ENCODE data around the gene GDF15. TPM values are rescaled to one million over a fixed set of nuclear protein-coding genes. Genes with fewer than 3 reads are reported as not detected.

Gene GDF15
- total and polyA plus RNA-seq, 2 experiments from 2014 or later: 12.6 to 19.8 TPM

DNA sequence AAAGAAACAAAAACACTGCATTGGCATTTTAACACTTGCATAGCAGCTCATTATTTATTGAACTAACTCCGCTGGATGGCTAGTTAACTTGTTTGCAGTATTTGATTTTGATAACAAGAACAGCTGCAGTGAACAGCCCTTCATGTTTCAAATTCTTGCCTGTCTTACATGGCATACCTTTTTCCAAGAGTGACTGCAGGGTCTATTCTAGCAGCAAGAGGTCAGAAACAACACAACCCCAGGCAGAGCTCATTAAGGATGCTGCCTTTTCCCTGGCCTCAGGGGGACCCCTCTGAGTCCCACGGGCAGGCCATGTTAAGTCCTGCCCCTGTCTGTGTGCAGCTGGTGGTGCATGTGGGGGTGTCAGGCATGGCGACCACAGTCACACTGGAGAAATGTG lies 28.9 kb upstream of the GDF15 start:
- TF ChIP-seq, protein P1, sequence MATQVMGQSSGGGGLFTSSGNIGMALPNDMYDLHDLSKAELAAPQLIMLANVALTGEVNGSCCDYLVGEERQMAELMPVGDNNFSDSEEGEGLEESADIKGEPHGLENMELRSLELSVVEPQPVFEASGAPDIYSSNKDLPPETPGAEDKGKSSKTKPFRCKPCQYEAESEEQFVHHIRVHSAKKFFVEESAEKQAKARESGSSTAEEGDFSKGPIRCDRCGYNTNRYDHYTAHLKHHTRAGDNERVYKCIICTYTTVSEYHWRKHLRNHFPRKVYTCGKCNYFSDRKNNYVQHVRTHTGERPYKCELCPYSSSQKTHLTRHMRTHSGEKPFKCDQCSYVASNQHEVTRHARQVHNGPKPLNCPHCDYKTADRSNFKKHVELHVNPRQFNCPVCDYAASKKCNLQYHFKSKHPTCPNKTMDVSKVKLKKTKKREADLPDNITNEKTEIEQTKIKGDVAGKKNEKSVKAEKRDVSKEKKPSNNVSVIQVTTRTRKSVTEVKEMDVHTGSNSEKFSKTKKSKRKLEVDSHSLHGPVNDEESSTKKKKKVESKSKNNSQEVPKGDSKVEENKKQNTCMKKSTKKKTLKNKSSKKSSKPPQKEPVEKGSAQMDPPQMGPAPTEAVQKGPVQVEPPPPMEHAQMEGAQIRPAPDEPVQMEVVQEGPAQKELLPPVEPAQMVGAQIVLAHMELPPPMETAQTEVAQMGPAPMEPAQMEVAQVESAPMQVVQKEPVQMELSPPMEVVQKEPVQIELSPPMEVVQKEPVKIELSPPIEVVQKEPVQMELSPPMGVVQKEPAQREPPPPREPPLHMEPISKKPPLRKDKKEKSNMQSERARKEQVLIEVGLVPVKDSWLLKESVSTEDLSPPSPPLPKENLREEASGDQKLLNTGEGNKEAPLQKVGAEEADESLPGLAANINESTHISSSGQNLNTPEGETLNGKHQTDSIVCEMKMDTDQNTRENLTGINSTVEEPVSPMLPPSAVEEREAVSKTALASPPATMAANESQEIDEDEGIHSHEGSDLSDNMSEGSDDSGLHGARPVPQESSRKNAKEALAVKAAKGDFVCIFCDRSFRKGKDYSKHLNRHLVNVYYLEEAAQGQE (IDR thresholded peaks at IDR 0.05; ENCODE audit: unreplicated experiment): no peak
- no peak for TF ChIP-seq ZNF331 (CRISPR knock-in tag; IDR thresholded peaks at IDR 0.05; ENCODE audit: low read depth)
- TF ChIP-seq ZNF114 (CRISPR knock-in tag; IDR thresholded peaks at IDR 0.05): no peak
- TF ChIP-seq EZH2 (IDR thresholded peaks at IDR 0.05; ENCODE audit: low read depth, unreplicated experiment): no peak
- no peak for TF ChIP-seq CREB1 (CRISPR knock-in tag; IDR thresholded peaks at IDR 0.05; ENCODE audit: low read depth)
- no peak for TF ChIP-seq NANOG (IDR thresholded peaks at IDR 0.05; ENCODE audit: borderline replicate concordance)
- TF ChIP-seq, protein P2, sequence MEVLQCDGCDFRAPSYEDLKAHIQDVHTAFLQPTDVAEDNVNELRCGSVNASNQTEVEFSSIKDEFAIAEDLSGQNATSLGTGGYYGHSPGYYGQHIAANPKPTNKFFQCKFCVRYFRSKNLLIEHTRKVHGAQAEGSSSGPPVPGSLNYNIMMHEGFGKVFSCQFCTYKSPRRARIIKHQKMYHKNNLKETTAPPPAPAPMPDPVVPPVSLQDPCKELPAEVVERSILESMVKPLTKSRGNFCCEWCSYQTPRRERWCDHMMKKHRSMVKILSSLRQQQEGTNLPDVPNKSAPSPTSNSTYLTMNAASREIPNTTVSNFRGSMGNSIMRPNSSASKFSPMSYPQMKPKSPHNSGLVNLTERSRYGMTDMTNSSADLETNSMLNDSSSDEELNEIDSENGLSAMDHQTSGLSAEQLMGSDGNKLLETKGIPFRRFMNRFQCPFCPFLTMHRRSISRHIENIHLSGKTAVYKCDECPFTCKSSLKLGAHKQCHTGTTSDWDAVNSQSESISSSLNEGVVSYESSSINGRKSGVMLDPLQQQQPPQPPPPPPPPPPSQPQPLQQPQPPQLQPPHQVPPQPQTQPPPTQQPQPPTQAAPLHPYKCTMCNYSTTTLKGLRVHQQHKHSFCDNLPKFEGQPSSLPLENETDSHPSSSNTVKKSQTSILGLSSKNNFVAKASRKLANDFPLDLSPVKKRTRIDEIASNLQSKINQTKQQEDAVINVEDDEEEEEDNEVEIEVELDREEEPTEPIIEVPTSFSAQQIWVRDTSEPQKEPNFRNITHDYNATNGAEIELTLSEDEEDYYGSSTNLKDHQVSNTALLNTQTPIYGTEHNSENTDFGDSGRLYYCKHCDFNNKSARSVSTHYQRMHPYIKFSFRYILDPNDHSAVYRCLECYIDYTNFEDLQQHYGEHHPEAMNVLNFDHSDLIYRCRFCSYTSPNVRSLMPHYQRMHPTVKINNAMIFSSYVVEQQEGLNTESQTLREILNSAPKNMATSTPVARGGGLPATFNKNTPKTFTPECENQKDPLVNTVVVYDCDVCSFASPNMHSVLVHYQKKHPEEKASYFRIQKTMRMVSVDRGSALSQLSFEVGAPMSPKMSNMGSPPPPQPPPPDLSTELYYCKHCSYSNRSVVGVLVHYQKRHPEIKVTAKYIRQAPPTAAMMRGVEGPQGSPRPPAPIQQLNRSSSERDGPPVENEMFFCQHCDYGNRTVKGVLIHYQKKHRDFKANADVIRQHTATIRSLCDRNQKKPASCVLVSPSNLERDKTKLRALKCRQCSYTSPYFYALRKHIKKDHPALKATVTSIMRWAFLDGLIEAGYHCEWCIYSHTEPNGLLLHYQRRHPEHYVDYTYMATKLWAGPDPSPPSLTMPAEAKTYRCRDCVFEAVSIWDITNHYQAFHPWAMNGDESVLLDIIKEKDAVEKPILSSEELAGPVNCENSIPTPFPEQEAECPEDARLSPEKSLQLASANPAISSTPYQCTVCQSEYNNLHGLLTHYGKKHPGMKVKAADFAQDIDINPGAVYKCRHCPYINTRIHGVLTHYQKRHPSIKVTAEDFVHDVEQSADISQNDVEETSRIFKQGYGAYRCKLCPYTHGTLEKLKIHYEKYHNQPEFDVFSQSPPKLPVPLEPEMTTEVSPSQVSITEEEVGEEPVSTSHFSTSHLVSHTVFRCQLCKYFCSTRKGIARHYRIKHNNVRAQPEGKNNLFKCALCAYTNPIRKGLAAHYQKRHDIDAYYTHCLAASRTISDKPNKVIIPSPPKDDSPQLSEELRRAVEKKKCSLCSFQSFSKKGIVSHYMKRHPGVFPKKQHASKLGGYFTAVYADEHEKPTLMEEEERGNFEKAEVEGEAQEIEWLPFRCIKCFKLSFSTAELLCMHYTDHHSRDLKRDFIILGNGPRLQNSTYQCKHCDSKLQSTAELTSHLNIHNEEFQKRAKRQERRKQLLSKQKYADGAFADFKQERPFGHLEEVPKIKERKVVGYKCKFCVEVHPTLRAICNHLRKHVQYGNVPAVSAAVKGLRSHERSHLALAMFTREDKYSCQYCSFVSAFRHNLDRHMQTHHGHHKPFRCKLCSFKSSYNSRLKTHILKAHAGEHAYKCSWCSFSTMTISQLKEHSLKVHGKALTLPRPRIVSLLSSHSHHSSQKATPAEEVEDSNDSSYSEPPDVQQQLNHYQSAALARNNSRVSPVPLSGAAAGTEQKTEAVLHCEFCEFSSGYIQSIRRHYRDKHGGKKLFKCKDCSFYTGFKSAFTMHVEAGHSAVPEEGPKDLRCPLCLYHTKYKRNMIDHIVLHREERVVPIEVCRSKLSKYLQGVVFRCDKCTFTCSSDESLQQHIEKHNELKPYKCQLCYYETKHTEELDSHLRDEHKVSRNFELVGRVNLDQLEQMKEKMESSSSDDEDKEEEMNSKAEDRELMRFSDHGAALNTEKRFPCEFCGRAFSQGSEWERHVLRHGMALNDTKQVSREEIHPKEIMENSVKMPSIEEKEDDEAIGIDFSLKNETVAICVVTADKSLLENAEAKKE (CRISPR knock-in tag; IDR thresholded peaks at IDR 0.05): no peak
- TF ChIP-seq STAT1 (IDR thresholded peaks at IDR 0.05; ENCODE audit: unreplicated experiment): no peak
- TF ChIP-seq, protein P3, sequence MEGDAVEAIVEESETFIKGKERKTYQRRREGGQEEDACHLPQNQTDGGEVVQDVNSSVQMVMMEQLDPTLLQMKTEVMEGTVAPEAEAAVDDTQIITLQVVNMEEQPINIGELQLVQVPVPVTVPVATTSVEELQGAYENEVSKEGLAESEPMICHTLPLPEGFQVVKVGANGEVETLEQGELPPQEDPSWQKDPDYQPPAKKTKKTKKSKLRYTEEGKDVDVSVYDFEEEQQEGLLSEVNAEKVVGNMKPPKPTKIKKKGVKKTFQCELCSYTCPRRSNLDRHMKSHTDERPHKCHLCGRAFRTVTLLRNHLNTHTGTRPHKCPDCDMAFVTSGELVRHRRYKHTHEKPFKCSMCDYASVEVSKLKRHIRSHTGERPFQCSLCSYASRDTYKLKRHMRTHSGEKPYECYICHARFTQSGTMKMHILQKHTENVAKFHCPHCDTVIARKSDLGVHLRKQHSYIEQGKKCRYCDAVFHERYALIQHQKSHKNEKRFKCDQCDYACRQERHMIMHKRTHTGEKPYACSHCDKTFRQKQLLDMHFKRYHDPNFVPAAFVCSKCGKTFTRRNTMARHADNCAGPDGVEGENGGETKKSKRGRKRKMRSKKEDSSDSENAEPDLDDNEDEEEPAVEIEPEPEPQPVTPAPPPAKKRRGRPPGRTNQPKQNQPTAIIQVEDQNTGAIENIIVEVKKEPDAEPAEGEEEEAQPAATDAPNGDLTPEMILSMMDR (conservative IDR thresholded peaks at IDR 0.05; ENCODE audit: low read depth in 2 of 2): no peak
- no peak for TF ChIP-seq JUNB (IDR thresholded peaks at IDR 0.05; ENCODE audit: unreplicated experiment)
- TF ChIP-seq, protein P4, sequence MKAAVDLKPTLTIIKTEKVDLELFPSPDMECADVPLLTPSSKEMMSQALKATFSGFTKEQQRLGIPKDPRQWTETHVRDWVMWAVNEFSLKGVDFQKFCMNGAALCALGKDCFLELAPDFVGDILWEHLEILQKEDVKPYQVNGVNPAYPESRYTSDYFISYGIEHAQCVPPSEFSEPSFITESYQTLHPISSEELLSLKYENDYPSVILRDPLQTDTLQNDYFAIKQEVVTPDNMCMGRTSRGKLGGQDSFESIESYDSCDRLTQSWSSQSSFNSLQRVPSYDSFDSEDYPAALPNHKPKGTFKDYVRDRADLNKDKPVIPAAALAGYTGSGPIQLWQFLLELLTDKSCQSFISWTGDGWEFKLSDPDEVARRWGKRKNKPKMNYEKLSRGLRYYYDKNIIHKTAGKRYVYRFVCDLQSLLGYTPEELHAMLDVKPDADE (IDR thresholded peaks at IDR 0.05): no peak

More for the DNA sequence above, 28.9 kb upstream of the GDF15 start:
- H4K20me1 ChIP-seq (replicated peaks; ENCODE audit: insufficient read depth): no peaks in the 10 kb centered on the region
- no peaks in the 10 kb centered on the region for H3K27me3 ChIP-seq (ENCODE audit: insufficient read depth)
- peaks cover 6% of the 10 kb centered on the region; the same call in 1 of the 2 replicates for H3F3A ChIP-seq (replicated peaks; ENCODE audit: low read depth)
- no peak overlapping the region for H3K4me3 ChIP-seq
- ATAC-seq (no peak), DNase-seq (ENCODE audit: low spot score) (no peak)
- Mint-ChIP-seq H3K27ac (no peak overlapping the region), H3K4me3 (no peak overlapping the region), H3K4me1 (no peaks in the 10 kb centered on the region; the same call in 2 of the 3 replicates), H3K27me3 (ENCODE audit: insufficient read depth, low read depth, poor library complexity) (peaks cover 8% of the 10 kb centered on the region), H3K36me3 (ENCODE audit: low read depth) (peaks cover 61% of the 10 kb centered on the region), H3K9me3 (no peaks in the 10 kb centered on the region; the same call in 2 of the 3 replicates)
- no peaks in the 10 kb centered on the region for H3K79me2 ChIP-seq (replicated peaks; ENCODE audit: insufficient read depth)
- H3K4me1 ChIP-seq (ENCODE audit: insufficient read depth): no peaks in the 10 kb centered on the region
- no peak overlapping the region for H2AFZ ChIP-seq
- no peaks in the 10 kb centered on the region; the same call in 1 of the 2 replicates for H3K36me3 ChIP-seq (ENCODE audit: insufficient read depth)
- H3K4me2 ChIP-seq: no peak overlapping the region
- H3K9me2 ChIP-seq (ENCODE audit: insufficient read depth): no peaks in the 10 kb centered on the region
- H3K27ac ChIP-seq (ENCODE audit: low read depth): no peak overlapping the region

All from GM23338 (cell line).